SIG-M5 (cell line): ENCODE results near the gene DEXI.
"Not testable (repeated sequence)": the region's sequence is repeated elsewhere in the genome, so short reads cannot be mapped to it uniquely, and the experiment has no call there.

Source experiments
- DNase-seq: peaks from one replicate; lab custom pipeline; 2025; lab: John Stamatoyannopoulos, UW

DEXI gene

GRCh38 chr16:10941127-10941933 lies 938 bp downstream of the DEXI start:
- no peak for DNase-seq

GRCh38 chr16:10940501-10941079 lies 1.7 kb downstream of the DEXI start:
- DNase-seq, result no peak

- no peak for DNase-seq
Observed at GRCh38 chr16:10939649-10940234, 2.5 kb downstream of the DEXI start.

- no peak for DNase-seq
Observed at GRCh38 chr16:10938796-10939648, 3.2 kb downstream of the DEXI start.

- no peak for DNase-seq
Observed at GRCh38 chr16:10938321-10938720, 3.9 kb downstream of the DEXI start.

GRCh38 chr16:10937068-10937859 lies 5.0 kb downstream of the DEXI start:
- no peak for DNase-seq

- DNase-seq, result no peak
Observed at GRCh38 chr16:10936272-10936984, 5.8 kb downstream of the DEXI start.

- DNase-seq, result no peak
Observed at GRCh38 chr16:10935226-10935915, 6.9 kb downstream of the DEXI start.

- DNase-seq, result no peak
Observed at GRCh38 chr16:10934325-10935107, 7.8 kb downstream of the DEXI start.

- DNase-seq, result no peak
Observed at GRCh38 chr16:10933865-10934264, 8.4 kb downstream of the DEXI start.

- no peak for DNase-seq
Observed at GRCh38 chr16:10932959-10933710, 9.1 kb downstream of the DEXI start.

GRCh38 chr16:10931977-10932632 lies 10.2 kb downstream of the DEXI start:
- DNase-seq, result no peak

GRCh38 chr16:10931134-10931533 lies 11.1 kb downstream of the DEXI start:
- DNase-seq, result no peak

- no peak for DNase-seq
Observed at GRCh38 chr16:10930755-10931093, 11.5 kb downstream of the DEXI start.

GRCh38 chr16:10929853-10930754 lies 12.2 kb downstream of the DEXI start:
- DNase-seq, result no peak

- not testable (repeated sequence) for DNase-seq
Observed at GRCh38 chr16:10929097-10929496, 13.2 kb downstream of the DEXI start.

GRCh38 chr16:10927497-10928112 lies 14.7 kb downstream of the DEXI start:
- no peak for DNase-seq
